Left lobe of liver (tissue), 2 donors: ENCODE results near the gene MACROD2. TPM values are rescaled to one million over a fixed set of nuclear protein-coding genes. Genes with fewer than 3 reads are reported as not detected.
"Not testable (repeated sequence)": the region's sequence is repeated elsewhere in the genome, so short reads cannot be mapped to it uniquely, and the experiment has no call there.

Experiments used
- ATAC-seq: fragments of 200-7000 bp; cut with Tn5 transposase; one replicate; pipeline ENCODE4 v1.9.1; 2020; ENCODE audit warnings: mild to moderate bottlenecking, moderate library complexity
- DNase-seq: peaks from one replicate; pipeline ENCODE4 v3.0.0-alpha.2; 2020; ENCODE audit warnings: low spot score
- total RNA-seq: library from RNA; stranded (reverse); gene quantifications from one replicate; pipeline ENCODE4 v1.2.1, GENCODE V29; 2021
- donor health status: DM: no; HTN: no; CAD: no; lungs with moderate emphysema.
- donor health status: DM: no; HTN: yes; CAD: no.

The MACROD2 gene
- total RNA-seq, 1 donor from 2014 or later: 3.7 TPM

DNA sequence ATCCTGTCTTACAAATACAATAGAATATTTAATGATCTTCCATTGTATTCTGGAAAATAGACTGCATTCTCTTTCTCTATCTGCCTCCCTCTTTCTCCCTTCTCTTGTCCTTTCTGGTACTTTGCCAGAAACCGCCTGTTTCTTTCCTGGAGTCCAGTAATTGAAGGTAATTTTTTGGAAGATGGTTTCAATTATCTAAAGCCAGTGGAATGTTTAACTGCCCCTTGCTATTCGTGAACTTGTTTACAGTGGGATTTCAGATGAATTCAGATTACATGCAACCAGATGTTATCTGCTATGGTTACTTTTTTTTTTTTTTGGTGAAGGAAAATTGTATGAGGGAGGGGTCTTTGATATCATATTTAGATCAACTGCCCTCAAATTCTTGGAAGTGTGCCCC lies 997.6 kb downstream of the MACROD2 start:
- DNase-seq (no peak), ATAC-seq (no peak)

DNA sequence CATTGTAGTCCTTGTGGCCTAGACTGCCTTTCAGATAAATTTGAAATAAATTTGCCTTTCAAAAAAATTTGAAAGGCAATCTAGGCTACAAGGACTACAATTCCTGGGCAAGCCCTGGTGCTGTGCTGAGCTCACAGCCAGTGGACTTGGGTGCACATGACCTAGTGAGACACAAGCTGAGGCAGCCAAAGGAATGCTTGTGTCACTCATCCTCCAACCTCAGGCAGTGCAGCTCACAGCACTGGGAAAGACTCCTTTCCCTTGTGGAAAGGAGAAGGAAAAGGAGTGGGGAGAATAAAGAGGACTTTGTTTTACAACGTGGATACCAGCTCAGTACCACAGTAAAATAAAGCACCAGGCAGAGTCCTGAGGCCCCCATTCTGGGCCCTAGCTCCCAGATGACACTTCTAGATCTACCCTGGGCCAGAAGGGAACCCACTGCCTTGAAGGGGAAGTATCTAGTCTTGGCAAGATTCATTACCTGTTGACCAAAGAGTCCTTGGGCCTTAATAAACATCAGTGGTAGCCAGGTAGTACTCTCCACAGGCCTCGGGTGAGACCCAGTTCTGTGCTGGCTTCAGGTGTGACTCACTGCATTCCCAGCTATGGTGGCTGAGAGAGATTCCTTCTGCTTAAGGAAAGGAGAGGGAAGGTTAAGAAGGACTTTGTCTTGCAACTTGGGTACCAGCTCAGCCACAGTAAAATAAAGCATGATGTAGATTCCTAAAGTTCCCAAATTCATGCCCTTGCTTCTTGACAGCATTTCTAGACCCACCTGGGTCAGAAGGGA lies 1001.8 kb downstream of the MACROD2 start:
- ATAC-seq: no peak
- DNase-seq: no peak

DNA sequence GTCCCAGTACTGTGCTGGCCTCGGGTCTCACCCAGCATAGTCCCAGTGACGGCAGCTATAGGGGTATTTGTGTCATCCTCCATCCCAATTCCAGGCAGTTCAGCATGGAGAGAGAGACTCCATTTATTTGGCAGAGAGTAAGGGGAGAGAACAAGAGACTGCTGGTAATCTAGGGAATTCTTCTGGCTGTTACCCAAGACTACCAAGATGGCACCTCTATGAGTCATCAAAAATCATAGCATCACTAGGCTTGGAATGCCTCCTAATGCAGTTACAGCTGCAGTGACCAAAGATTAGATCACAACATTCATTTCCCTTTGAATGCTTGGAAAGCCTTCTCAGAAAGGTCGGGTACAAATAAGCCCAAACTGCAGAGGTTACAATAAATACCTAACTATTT lies 1002.5 kb downstream of the MACROD2 start:
- DNase-seq: no peak
- no peak for ATAC-seq

DNA sequence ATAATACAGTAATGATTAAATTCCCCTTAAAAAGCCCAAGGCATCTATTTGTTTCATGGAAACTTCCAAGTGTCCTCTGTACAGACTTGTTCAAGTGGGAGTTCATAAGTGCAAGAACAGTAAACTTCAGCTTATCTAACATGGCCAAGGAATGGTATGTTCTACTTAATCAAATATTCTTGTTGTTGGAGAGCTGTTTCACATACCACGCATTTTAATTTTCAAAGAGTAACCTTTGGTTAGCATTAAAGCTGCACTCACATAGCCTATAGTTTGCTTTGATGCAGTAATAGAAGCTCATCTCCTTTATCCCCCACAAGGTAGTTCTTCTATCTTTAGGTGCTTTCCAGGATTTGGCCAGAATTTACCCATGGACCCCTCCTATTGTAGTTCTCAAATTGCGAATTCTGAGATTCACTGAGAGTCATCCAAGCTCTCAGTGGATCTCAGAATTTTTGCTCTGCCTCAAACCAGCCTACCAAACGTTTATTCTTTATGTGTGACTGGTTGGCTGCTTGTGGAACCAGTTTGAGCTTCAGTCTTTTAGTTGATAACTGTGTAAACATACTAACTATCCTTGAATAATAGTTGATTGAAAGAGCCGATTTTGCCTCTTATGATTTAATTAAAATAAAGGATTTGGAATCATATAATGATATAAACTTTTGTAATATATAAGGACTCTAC lies 1010.1 kb downstream of the MACROD2 start:
- ATAC-seq (no peak), DNase-seq (no peak)

DNA sequence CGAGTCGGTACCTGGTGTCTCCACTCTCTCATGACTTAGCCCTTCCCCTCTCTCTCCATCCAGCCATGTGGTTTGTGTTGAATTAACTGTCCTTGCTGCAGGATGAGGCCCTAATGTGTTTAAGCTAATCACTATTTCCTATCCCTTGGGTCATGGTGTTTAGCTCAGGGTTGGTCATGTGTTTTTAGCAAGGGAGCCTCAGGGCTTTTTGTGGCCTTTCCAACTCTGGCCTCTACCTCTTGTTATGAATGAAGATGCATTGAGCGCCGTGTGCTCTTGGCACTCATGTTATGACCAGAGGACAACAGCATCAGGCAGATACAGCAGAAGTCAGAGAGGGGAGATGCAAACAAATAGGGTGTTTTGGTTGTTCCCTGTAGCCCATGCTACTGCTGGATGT lies 1016.3 kb downstream of the MACROD2 start:
- DNase-seq (no peak), ATAC-seq (no peak)

DNA sequence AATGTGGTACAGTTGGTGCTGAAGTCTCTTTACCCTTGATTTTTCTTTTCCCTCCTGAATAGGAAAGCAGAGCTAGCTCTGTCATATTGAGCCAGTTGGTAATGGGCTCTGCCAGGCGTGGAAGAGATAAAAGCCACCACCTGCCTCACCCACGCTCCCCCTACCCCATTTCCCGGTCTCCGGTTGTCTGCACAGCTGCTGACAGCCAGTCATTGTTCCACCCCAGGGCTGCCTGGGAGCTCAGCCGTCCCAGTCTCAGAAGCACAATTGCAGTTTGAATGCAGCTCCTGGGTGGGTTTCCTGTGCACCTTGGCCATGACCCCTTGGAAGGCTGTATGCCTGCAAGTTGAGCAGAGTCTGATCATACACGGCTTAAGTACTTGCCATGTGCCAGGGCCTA lies 1017.2 kb downstream of the MACROD2 start:
- no peak for DNase-seq
- no peak for ATAC-seq

DNA sequence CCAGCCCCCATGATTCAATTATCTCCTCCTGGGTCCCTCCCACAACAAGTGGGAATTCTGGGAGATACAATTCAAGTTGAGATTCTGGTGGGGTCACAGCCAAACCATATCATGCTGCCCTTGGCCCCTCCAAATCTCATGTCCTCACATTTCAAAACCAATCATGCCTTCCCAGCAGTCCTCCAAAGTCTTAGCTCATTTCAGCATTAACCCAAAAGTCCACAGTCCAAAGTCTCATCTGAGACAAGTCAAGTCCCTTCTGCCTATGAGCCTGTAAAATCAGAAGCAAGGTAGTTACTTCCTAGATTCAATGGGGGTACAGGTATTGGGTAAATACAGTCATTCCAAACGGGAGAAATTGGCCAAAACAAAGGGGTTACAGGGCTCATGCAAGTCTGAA lies 1021.6 kb downstream of the MACROD2 start:
- ATAC-seq, DNase-seq: not testable (repeated sequence)

DNA sequence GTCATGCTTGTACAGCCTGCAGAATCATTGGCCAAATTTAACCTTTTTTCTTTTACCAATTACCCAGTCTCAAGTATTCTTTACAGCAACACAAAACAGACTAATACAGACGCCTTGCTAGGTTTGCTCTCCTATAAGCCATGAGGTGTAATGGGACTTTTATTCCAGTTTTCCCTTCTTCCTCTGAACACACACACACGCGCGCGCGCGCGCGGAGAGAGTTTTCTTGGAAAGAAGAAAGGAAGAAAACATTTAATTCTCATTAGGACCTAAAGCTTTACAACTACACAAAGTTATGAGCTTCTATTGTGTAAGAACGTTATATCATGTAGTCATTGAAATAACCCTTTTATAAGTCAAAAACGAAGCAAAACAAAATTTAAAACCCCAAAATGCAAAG lies 1023.6 kb downstream of the MACROD2 start:
- DNase-seq (no peak), ATAC-seq (no peak)

DNA sequence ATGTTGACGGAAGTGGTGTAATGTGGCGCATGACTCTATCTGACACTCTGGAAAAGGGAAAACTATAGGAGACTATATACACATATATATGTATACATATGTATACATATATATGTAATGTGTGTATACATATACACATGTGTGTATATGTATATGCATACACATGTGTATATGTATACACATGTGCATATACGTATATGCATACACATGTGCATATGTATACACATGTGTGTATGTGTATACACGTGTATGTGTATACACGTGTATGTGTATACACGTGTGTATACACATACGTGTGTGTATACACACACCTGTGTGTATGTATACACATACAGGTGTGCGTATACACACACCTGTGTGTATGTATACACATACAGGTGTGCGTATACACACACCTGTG lies 1025.5 kb downstream of the MACROD2 start:
- no peak for DNase-seq
- no peak for ATAC-seq

DNA sequence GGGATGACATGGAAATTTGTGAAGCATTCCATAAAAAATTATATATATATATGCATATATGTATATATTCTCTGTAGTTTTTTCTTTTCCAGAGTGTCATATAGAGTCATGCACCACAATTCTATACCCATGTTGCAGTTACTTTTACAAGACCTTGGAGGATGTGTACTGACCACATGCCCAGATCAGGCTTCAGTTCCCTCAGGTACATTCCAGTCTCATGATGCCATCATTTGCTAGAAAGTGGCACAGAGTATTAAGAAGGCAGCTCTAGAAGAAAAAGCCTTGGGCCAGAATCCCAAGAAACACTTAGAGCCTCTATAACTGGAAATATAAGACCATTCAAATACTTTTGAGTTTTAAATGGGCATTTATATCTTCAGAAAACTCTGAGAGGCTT lies 1027.6 kb downstream of the MACROD2 start:
- ATAC-seq (no peak), DNase-seq (no peak)

DNA sequence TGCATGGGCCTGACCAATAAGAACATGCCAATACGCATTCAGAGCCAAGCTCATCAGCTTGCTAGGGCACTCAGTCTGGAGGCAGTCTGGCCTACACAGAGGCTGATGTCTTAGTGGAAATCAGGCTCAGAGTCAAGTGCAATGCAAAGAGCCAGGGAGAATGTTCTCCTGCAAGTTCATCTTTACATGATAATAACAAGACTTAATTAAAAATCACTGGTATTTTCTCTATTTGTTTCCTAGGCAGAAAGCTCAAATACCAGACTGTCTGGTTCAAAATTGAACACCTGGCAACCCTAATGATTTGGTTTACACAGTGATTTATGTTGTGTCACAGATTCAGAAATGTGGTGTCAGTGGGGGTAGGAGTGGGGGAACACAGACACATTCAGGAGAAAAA lies 1031.4 kb downstream of the MACROD2 start:
- ATAC-seq (no peak), DNase-seq (no peak)

DNA sequence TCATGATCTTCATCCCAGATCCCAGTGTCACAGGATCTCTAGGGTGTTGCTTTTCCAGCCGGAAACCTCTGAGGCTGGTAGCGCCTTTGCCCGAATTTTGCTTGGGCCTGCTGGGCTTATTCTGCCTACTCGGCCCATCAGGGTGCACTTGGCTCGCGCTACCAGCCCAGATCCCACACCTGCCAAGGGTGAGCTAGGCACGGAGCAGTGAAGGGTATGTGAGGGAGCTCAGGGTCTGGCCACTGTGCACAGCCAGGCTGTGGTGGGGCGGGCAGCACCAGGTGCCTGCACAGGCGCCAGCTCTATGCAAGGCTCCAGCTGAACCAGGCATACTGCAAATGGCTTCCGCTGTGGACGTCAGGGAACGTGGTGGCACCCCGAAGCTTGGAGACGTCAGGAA lies 1035.5 kb downstream of the MACROD2 start:
- DNase-seq (no peak), ATAC-seq (no peak)

DNA sequence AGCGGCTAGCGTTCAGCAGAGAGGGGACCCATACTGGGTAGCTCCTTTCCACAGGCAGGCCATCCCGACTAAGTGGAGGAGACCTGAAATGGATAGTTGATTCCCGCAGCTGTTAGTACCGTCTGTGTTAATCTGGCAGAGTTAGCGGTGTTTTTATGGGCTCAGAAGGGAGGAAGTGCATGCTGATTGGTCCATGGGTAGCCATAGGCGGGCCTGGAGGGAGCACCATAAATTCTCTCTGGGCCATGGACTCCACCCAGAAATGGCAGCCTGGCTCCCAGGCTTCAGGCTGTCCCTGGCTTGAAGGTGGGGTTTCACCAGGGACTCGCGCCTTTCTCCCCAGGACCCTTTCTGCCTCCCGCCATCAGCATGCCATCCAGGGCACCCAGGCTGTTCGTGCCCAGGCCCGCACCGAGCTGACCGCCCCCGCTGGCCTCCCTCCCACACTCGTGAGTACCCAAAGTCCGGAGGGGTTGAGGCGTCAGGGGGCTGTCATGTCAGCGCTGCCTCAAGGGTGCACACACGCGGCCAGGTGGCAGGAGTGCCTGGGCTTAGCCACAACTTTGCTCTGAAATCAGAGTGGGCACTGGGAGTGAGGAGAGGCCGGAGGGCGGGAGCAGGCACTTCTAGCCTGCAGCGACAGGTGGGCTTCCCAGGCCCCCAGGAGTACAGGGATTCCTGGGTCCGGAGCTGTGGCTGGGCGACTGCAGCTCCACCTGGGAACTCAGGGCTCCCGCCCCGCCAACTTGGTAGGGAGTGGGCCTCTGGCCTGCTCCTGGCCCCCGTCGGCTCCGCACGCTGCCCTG lies 1036.4 kb downstream of the MACROD2 start:
- DNase-seq: no peak
- ATAC-seq: no peak

DNA sequence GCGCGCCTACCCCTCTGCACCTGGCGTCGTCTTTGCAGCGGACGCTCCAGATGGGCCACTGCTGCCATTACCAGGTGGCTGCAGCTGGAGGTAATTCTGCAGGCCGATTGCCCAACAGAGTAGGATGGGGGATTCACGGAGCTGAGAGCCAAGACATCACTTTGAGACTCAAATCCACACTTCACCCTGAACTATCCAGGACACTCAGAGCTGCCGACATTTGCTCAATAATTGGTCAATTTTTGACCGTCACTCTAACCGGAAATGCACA lies 1037.0 kb downstream of the MACROD2 start:
- ATAC-seq: no peak
- DNase-seq: no peak

DNA sequence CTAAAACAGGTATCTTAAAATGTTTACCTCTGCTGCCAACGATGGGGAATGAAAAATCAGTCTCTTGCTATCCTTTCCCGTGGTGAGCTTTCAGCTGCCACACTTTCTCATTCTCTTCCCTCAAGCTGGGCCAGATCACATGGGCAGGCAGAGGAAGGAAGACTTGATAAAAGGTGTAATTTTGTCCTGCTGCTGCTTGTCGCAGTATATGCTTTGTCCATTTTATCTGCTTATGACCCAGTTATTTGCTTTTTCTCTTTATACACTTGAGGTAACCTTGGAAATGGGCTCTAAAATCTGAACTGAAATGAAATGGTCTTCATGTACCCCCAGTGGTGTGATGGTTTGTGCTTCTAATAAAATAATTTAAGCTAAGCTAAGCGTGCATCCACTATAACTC lies 1038.0 kb downstream of the MACROD2 start:
- DNase-seq (no peak), ATAC-seq (no peak)

DNA sequence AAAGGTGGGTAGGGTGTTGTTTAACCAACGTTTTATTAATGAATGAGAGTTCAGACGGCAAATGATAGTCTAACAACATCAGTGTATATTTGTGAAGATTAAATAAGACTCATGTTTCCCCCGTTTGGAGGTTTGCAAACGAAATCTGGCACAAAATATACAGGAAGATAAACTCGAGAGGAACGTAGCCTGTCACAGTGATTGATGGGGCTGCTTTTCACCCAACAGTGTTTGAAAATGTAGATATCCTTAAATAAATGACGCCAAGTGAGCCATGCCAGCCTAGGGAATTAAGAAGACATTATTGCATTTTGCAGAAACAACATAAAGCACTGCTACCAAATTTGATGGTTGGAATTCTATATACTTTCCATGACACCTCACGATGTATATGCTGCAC lies 1038.6 kb downstream of the MACROD2 start:
- ATAC-seq (no peak), DNase-seq (no peak)

DNA sequence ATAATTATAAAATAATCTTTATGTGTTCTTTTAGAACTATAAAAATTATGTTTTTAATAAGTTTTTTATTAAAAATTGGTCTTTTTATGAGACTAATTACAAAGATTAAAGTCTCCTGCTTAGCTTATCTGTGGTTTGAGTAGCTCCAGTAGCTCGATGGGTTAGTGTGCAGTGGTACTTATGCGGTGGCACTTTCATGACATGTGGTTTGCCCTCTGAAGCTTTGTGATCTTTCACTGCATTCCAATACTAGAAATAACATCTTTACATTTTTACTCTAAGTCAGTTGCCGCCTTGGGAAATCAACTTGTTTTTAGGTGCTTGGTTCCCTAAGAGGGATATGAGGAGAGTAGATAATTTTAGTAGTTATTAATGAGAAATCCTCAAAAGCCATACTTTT lies 1041.6 kb downstream of the MACROD2 start:
- no peak for DNase-seq
- no peak for ATAC-seq

DNA sequence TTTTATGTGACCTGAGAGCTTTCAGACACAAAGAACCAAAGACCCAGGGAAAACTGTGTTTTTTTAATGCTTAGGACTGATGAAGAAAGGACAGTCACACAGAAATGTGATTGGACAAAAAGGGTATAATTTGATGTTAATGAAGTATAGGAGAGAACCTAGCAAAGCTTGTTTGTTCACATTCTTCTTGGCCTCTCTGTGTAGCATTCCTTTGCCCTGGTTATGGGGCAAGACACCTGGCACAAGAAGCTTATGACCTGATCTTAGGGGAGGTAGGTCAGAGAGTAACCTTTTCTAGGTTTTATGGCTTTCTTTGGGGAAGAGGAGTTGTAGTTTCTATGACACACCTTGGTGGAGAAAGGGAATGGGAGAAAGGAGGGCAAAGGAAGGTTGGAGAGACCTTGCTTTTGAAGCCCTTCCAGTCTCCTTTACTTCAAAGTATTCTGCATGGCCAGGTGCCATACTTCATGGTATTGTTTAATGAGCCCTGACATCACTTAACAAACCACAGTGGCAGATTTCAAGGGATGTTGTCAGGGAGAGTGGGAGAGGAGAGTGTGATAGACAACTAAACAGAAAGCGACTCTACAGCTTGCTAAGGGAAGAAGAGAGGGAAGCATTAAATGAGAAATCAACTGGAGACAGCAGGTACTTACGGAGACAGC lies 1043.9 kb downstream of the MACROD2 start:
- ATAC-seq (no peak), DNase-seq (no peak)

DNA sequence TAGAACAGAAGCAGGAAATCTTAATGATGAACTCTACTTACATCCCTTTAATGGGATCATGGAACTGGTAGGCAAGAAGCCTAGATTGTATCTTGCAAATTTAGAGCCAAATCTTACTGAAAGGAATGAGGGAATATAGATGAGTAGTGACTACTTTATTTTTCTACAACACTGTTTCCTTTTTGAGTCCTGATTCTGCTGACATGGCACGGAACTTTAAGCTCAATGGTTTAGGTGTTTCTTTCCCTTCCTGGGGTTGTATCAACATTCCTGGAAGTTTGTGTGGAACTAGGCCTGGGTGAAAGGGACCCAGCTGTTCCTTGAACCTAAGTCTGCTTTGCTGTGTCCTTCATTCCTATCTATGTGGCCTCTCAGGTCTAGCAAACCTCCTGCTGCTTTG lies 1047.4 kb downstream of the MACROD2 start:
- no peak for DNase-seq
- ATAC-seq: no peak

DNA sequence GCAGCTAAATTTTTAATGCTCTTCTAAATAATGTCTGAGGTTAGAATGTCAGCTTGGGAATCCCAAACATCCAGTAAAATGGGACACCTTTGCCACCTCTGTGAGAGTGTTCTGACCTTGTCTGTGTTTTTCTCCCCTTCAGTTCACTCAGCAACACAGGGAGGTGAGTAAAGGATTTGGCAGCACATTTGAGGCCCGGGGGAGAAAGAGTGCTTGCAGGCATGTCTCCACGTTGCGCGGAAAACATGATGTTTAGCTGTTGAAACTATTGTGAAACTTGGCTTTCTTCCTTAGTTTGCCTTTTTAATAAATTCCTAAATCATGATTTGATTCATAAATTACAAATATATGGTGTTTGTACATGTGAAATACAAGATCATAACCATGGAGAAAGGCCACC lies 1049.9 kb downstream of the MACROD2 start:
- ATAC-seq: no peak

DNA sequence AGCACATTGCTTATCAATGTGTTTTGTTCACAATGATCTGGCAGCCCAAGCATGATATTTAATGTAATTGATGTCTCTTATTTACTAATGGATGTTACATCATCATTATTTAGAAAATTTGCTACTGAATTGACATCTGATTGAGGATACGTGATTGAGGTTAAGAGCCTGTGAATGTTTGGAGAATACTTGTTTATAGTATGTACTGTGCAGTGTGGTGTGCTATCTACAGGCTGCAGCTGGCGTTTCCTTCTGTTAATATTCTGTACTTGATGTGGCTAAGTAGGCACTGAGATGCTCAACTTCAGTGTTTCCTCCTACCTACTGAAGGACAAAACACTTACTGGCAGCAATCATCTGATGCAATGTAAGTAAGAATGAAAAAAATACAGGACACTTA lies 1051.7 kb downstream of the MACROD2 start:
- no peak for DNase-seq
- no peak for ATAC-seq

More for the DNA sequence above, 1049.9 kb downstream of the MACROD2 start:
- DNase-seq: no peak

DNA sequence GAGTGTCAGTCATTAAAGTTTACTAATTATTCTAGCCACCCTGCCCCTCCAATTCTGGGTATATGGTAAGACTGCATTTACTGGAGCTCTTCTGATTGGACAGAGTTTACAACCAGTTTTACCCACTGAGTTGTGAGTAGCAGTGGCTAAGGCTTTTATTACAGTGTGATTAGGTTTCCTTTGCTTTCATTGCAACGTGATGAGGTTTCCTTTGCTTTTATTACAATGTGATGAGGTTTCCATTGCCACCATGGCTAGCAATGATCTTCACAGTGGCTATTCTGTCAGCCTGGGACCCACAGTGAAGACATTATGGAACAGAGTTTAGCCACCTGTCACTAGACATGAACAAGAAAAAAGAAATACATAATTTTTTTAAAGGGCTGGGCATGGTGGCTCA lies 1052.3 kb downstream of the MACROD2 start:
- DNase-seq (no peak), ATAC-seq (no peak)
